HG03521 (cell line): ENCODE results near the gene SYCN.

ENCODE experiments used
- ATAC-seq: cut with Tn5 transposase; IDR thresholded peaks from one replicate; pipeline ENCODE4 v1.9.1; 2021; ENCODE audit warnings: mild to moderate bottlenecking, moderate library complexity; ENCODE audit not compliant: unreplicated experiment

SYCN gene

DNA sequence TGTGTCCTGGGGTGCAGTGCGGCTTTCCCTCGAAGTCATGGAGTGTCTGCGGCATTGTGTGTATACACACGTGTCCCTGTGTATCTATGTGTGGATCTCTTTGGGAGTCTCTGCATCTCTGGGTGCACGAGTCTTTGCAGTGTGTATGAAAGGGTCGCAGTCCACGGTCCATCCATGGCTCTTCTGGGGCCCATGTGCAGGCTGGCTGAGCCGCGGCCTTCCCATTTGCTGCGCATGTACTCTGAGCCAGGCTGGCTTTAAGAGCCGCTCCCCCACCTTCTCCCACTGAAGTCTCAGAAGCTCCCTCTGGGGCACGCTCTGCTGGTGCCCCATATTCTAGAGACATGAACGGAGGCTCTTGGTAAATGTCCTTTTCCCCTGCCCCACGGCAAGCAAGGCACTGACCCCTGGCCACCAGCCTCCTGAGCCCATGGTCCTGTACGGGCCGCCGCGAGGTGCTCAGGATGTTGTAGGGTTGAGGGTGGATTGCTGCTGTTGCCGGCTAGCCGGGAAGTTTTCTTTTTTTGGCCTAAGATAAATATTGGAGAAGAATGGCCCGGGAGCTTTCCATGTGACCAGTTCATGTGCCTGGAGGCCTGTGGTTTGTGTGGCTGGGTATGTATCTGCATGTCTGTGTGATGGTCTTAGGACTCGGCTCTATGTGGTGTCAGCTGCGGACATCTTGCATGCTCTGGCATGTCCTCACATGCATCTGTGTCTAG is 46.6 kb downstream of the SYCN start:
- no peak for ATAC-seq

DNA sequence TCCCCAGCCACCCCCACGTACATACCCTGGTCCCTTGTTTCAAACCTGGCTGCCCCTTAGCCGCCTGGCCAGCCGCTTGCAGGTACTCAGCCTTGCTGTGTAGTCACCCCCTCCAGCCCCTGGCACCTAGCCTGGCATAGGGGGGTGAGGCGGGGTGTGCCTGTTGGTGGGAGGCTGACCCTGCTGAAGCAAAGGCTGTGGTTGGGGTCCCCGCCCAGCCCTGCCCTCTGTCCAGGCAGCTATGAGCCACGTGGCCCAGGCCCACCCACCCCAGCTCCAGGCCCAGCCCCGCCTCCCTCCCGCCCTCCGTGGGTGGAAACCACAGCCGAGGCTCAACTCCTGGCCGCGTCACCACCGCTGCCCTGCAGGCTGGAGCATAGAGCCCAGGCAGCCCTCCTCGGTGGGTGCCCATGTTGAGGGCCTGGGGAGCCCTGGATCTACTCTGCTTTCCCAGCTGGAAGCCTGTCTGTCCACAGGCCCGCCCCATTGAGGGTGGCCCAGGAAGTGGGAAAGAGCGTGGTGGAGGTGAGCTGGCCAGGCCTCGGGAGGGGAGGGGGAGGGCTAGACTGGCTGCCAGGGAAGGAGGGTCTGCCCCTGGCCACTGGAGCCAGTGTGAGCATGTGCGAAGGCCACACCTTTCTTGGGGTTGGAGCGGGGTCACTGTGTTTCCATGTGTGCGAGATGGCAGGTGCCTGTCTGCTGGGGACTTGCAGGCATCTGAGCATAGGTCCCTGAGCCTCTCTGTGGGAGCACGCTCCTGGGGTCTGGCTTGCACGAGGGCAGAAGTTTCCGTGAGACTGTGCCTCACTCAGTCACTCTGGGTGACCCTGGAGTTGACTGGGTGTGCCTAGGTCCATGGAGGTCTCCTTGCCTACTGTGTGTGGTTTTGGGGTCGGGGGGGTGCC is 47.5 kb downstream of the SYCN start:
- no peak for ATAC-seq

DNA sequence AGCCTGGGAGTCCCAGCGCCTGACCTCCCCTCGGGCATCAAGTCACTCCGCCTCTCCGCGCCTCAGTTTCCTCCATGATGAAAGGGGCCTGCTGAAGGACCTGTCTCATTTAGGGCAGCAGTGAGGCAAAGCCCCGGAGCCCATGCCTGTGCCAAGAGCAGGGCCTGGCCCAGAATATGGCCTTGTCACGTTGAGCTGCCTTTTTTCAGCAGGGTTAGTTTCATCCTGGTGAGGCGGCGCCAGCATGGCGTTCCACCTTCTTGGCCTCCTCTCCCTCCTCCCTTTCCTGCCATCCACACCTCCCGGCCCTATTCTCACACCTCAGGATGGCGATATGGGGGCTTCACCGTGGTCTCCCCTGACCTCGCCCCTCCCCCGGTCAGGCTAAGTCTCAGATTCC is 48.3 kb downstream of the SYCN start:
- ATAC-seq: no peak

GRCh38 chr19:39155114-39155700 is 48.9 kb downstream of the SYCN start:
- no peak for ATAC-seq

- ATAC-seq: no peak
These were observed 49.4 kb downstream of the SYCN start for GRCh38 chr19:39154629-39155100.

- no peak for ATAC-seq
These were observed 49.9 kb downstream of the SYCN start for GRCh38 chr19:39154100-39154628.
